ENCODE measurements around the gene GOLGA8T. TPM values are rescaled to one million over a fixed set of nuclear protein-coding genes. Genes with fewer than 3 reads are reported as not detected.
"Not testable (repeated sequence)": the region's sequence is repeated elsewhere in the genome, so short reads cannot be mapped to it uniquely, and the experiment has no call there.

GOLGA8T gene
- total RNA-seq, 1 experiment from 2014 or later, result not detected

DNA sequence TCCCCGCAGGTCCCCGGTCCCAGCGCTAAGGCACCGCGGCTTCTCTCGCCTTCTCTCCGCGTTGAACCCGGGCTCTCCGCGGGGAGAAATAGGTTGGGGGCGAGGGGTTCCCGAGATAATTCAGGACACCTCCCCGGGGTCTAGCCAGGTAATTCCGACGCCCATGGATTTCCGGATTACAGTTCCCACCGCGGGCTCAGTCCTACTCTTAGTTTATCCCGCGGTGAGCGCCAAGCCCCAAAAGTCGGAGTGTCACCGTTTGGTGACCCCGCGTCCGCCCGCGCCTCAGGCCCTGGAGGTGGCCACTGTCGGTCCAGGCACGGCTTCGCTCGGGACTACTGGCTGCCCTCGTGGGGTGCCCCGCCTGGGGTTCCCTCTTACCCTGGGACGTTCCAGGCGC is 56.8 kb downstream of the GOLGA8T start:
- not testable (repeated sequence) for DNase-seq (ENCODE audit: low read depth)

DNA sequence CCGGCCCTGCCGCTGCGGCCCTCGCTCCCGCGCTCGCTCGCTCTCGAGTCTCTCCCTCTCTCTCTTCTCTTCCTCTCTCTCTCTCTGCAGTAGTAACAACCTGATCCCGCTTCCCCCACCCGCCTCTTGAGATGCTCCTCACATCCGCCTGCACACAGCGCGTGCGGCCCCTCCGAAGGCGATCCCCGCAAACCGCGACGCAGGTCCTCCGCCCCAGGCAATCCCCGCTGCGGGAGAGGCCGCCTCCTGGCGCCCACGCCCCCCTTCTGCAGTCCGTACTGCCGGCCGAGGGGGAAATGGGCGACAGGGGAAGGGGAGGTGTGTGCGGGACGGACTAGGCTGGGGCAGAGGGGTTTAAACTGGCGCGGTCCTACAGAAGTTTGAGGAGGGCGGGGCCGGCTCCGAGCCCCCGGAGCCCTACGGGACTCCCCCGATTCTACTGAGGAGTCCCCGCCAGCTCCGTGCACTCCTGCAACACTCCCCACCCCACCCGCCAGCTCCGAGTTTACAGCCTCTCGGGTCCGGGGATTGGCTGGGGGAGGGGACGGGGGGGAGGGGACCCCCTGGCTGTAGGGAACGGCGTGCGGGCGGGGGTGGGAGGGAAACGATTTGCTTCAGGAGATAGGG is 57.4 kb downstream of the GOLGA8T start:
- not testable (repeated sequence) for DNase-seq (ENCODE audit: low read depth)

DNA sequence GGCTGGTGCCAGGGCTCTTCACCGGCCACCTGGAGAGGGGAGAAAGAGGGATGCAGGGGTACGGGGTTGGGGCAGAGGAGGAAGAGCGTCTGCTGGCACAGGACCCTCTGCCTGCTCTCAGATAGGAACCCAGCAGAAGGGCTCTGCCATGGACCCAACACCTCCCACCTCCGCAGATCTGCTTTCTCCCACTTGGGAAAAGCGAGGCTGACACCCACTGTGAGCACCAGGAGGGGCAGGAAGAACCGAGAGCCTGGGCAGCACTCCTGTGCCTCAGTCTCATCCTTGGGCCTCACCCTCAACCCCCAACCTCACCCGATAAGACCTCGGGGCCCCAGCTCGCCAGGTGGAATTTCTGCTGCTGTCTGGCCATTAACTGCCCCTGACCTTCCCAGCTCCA is 58.0 kb downstream of the GOLGA8T start:
- not testable (repeated sequence) for DNase-seq (ENCODE audit: low read depth)

Other genes starting within 250 kb of the GOLGA8T start
- 0.34 TPM in 1 of 2 replicates, not detected in the other for gene GOLGA8J, start 52.1 kb upstream of the GOLGA8T start, total RNA-seq (2014; rRNA removed; shearing (Covaris generic))

Data from M059J (cell line).